Smooth muscle cell (in vitro differentiated cells): Measurements from ENCODE around the gene CORO6. TPM values are rescaled to one million over a fixed set of nuclear protein-coding genes. Genes with fewer than 3 reads are reported as not detected.

Experiments used
- DNase-seq: peaks from one replicate; lab custom pipeline; 2025; ENCODE audit not compliant: unreplicated experiment; lab: John Stamatoyannopoulos, UW
- H2AFZ ChIP-seq: fragments of 200-600 bp; sonication (generic); 2 replicates; pipeline ENCODE4 v1.6.0; 2016; ENCODE audit warnings: antibody characterized with exemption, low read depth, mild to moderate bottlenecking
- H3F3A ChIP-seq: fragments of 200-600 bp; sonication (generic); 2 replicates; pipeline ENCODE4 v1.6.0; 2017; ENCODE audit warnings: antibody characterized with exemption, low read depth
- H3K27ac ChIP-seq: fragments of 200-600 bp; sonication (generic); 2 replicates; pipeline ENCODE4 v1.5.1; 2016; ENCODE audit warnings: low read depth, mild to moderate bottlenecking
- H3K27me3 ChIP-seq: fragments of 200-600 bp; sonication (generic); 2 replicates; pipeline ENCODE4 v1.6.1; 2016; ENCODE audit warnings: low read depth, mild to moderate bottlenecking
- H3K36me3 ChIP-seq: fragments of 200-600 bp; sonication (generic); 2 replicates; pipeline ENCODE4 v1.5.1; 2016; ENCODE audit warnings: low read depth
- H3K4me1 ChIP-seq: fragments of 200-600 bp; sonication (generic); 2 replicates; pipeline ENCODE4 v1.5.1; 2016; ENCODE audit warnings: low read depth
- H3K4me2 ChIP-seq: fragments of 200-600 bp; sonication (generic); 2 replicates; pipeline ENCODE4 v1.6.0; 2016; ENCODE audit warnings: mild to moderate bottlenecking
- H3K4me3 ChIP-seq: fragments of 200-600 bp; sonication (generic); 2 replicates; pipeline ENCODE4 v1.5.1; 2016; ENCODE audit warnings: mild to moderate bottlenecking
- H3K79me2 ChIP-seq: fragments of 200-600 bp; sonication (generic); 2 replicates; pipeline ENCODE4 v1.6.0; 2016; ENCODE audit warnings: low read depth, mild to moderate bottlenecking
- H3K9ac ChIP-seq: fragments of 200-600 bp; sonication (generic); 2 replicates; pipeline ENCODE4 v1.6.0; 2016; ENCODE audit warnings: low read depth
- H3K9me3 ChIP-seq: fragments of 200-600 bp; sonication (generic); replicated peaks from 2 replicates; pipeline ENCODE4 v1.5.1; 2016; ENCODE audit warnings: low read depth
- H4K20me1 ChIP-seq: fragments of 200-600 bp; sonication (generic); 2 replicates; pipeline ENCODE4 v1.6.0; 2016; ENCODE audit warnings: low read depth
- CTCF ChIP-seq: fragments of 200-600 bp; sonication (generic); IDR thresholded peaks from 2 replicates; pipeline ENCODE4 v1.5.1; 2017; ENCODE audit warnings: borderline replicate concordance, mild to moderate bottlenecking, antibody characterized with exemption; ENCODE audit not compliant: insufficient read depth, poor library complexity, severe bottlenecking
- WGBS: methylation state at CpG from one replicate; pipeline ENCODE4 v1.1.7; 2016; ENCODE audit warnings: low lambda C conversion rate; 5-methylcytosine and 5-hydroxymethylcytosine counted together
- polyA plus RNA-seq: library from polyadenylated mRNA; unstranded; fragments of >200 nt; fragmentation: Nextera tagmentation; extraction: Ambion mirVana; gene quantifications from 2 replicates; pipeline ENCODE4 v1.2.1, GENCODE V29; 2016
- total RNA-seq: library from RNA; depleted of rRNA; stranded (reverse); fragments of >200 nt; gene quantifications from 2 replicates; pipeline ENCODE4 v1.2.3, GENCODE V29; 2014

CORO6 gene
- total and polyA plus RNA-seq, 2 experiments from 2014 or later = 2.4 TPM

- H3K36me3 ChIP-seq = no peaks in the 10 kb centered on the region
- H4K20me1 ChIP-seq = no peaks in the 10 kb centered on the region
- peaks cover 31% of the 10 kb centered on the region for H3K4me1 ChIP-seq
- WGBS = 19% methylated on average over 65 of the region's 68 CpGs
- no peaks in the 10 kb centered on the region for H3F3A ChIP-seq
- peaks cover 26% of the 10 kb centered on the region for H3K27me3 ChIP-seq
- H3K9me3 ChIP-seq = no peaks in the 10 kb centered on the region
- peak overlapping the region; percentile 21 for H3K4me3 ChIP-seq
- H3K79me2 ChIP-seq = no peaks in the 10 kb centered on the region
- DNase-seq = no peak
- no peak overlapping the region for H2AFZ ChIP-seq
- TF ChIP-seq CTCF = peak; percentile 48
- H3K27ac ChIP-seq = no peak overlapping the region
- peak overlapping the region; percentile 78 for H3K4me2 ChIP-seq
- no peak overlapping the region for H3K9ac ChIP-seq
These were observed 5.0 kb downstream of the CORO6 start for GRCh38 chr17:29617481-29618271.

GRCh38 chr17:29617125-29617480, 5.6 kb downstream of the CORO6 start:
- no peak for DNase-seq
- Histone ChIP-seq H3K27me3 (peaks cover 26% of the 10 kb centered on the region), H3F3A (no peaks in the 10 kb centered on the region), H3K9me3 (no peaks in the 10 kb centered on the region), H2AFZ (no peak overlapping the region), H3K27ac (no peak overlapping the region), H3K4me3 (no peak overlapping the region), H3K9ac (no peak overlapping the region), H3K36me3 (no peaks in the 10 kb centered on the region), H4K20me1 (no peaks in the 10 kb centered on the region), H3K4me2 (peak overlapping the region; percentile 78), H3K4me1 (peaks cover 31% of the 10 kb centered on the region), H3K79me2 (no peaks in the 10 kb centered on the region)
- 6% methylated on average over 15 of the region's 16 CpGs for WGBS
- peak; percentile 51 for TF ChIP-seq CTCF

- H2AFZ ChIP-seq = no peak overlapping the region
- DNase-seq = no peak
- H3K4me1 ChIP-seq = peaks cover 31% of the 10 kb centered on the region
- no peaks in the 10 kb centered on the region for H3K36me3 ChIP-seq
- no peaks in the 10 kb centered on the region for H3K79me2 ChIP-seq
- 57% methylated on average over 32 of the region's 32 CpGs for WGBS
- H3K27ac ChIP-seq = no peak overlapping the region
- no peaks in the 10 kb centered on the region for H3F3A ChIP-seq
- H3K4me2 ChIP-seq = peak overlapping the region; percentile 80
- no peak overlapping the region for H3K9ac ChIP-seq
- peak overlapping the region; percentile 43 for H3K4me3 ChIP-seq
- H3K9me3 ChIP-seq = no peaks in the 10 kb centered on the region
- no peak for TF ChIP-seq CTCF
- no peaks in the 10 kb centered on the region for H4K20me1 ChIP-seq
- H3K27me3 ChIP-seq = peaks cover 26% of the 10 kb centered on the region
These were observed 6.2 kb downstream of the CORO6 start for GRCh38 chr17:29616300-29617048.
